GM23248 (cell line): ENCODE results near the gene KY. TPM values are rescaled to one million over a fixed set of nuclear protein-coding genes. Genes with fewer than 3 reads are reported as not detected.

Experiments used
- DNase-seq: peaks from one replicate; pipeline ENCODE4 v3.0.0-alpha.2; 2015
- H2AFZ ChIP-seq: fragments of 200-600 bp; sonication (generic); 2 replicates; pipeline ENCODE4 v1.6.1; 2016; ENCODE audit warnings: antibody characterized with exemption
- H3F3A ChIP-seq: fragments of 200-600 bp; sonication (generic); 2 replicates; pipeline ENCODE4 v1.6.1; 2016; ENCODE audit warnings: mild to moderate bottlenecking, antibody characterized with exemption, mixed run types; ENCODE audit not compliant: insufficient read depth
- H3K27ac ChIP-seq: fragments of 200-600 bp; sonication (generic); 2 replicates; pipeline ENCODE4 v1.5.1; 2016; ENCODE audit warnings: mild to moderate bottlenecking
- H3K27me3 ChIP-seq: fragments of 200-600 bp; sonication (generic); replicated peaks from 2 replicates; pipeline ENCODE4 v1.6.1; 2016; ENCODE audit warnings: mild to moderate bottlenecking; ENCODE audit not compliant: insufficient read depth
- H3K36me3 ChIP-seq: fragments of 200-600 bp; sonication (generic); 2 replicates; pipeline ENCODE4 v1.6.1; 2016; ENCODE audit warnings: low read depth, mild to moderate bottlenecking
- H3K4me1 ChIP-seq: fragments of 200-600 bp; sonication (generic); 2 replicates; pipeline ENCODE4 v1.6.1; 2016; ENCODE audit warnings: mild to moderate bottlenecking; ENCODE audit not compliant: insufficient read depth
- H3K4me2 ChIP-seq: fragments of 200-600 bp; sonication (generic); one replicate; pipeline ENCODE4 v1.6.1; 2016; ENCODE audit warnings: mild to moderate bottlenecking; ENCODE audit not compliant: unreplicated experiment
- H3K4me3 ChIP-seq: fragments of 200-600 bp; sonication (generic); 2 replicates; pipeline ENCODE4 v1.5.1; 2016; ENCODE audit warnings: mild to moderate bottlenecking
- H3K79me2 ChIP-seq: fragments of 200-600 bp; sonication (generic); 2 replicates; pipeline ENCODE4 v1.6.1; 2016; ENCODE audit warnings: mild to moderate bottlenecking; ENCODE audit not compliant: insufficient read depth
- H3K9ac ChIP-seq: fragments of 200-600 bp; sonication (generic); 2 replicates; pipeline ENCODE4 v1.6.1; 2016; ENCODE audit warnings: mild to moderate bottlenecking
- H3K9me2 ChIP-seq: fragments of 200-600 bp; sonication (generic); 2 replicates; pipeline ENCODE4 v1.6.1; 2016; ENCODE audit warnings: mixed run types, mild to moderate bottlenecking, moderate library complexity; ENCODE audit not compliant: insufficient read depth
- H3K9me3 ChIP-seq: fragments of 200-600 bp; sonication (generic); one replicate; pipeline ENCODE4 v1.6.1; 2017; ENCODE audit warnings: low read depth
- H4K20me1 ChIP-seq: fragments of 200-600 bp; sonication (generic); 2 replicates; pipeline ENCODE4 v1.6.0; 2016; ENCODE audit not compliant: insufficient read depth
- EZH2 ChIP-seq: fragments of 200-600 bp; sonication (generic); IDR thresholded peaks from 2 replicates; pipeline ENCODE4 v1.6.1; 2018; ENCODE audit warnings: antibody characterized with exemption, mild to moderate bottlenecking; ENCODE audit not compliant: insufficient read depth, poor library complexity, severe bottlenecking
- EZH2phosphoT487 ChIP-seq: fragments of 200-600 bp; sonication (generic); IDR thresholded peaks from 2 replicates; pipeline ENCODE4 v1.6.1; 2018; ENCODE audit warnings: antibody characterized with exemption, moderate library complexity, mild to moderate bottlenecking, low read depth; ENCODE audit not compliant: insufficient read depth
- WGBS, 2 experiments: methylation state at CpG; one replicate each; pipeline ENCODE4 v1.1.6; 2015 to 2017; ENCODE audit warnings: low lambda C conversion rate in 2 of 2, low coverage in 1 of 2; ENCODE audit errors: missing lambda C conversion rate in 2 of 2; 5-methylcytosine and 5-hydroxymethylcytosine counted together
- in situ Hi-C: fragments of 300-500 bp; cut with MboI; formaldehyde crosslinking; loops from 2 replicates; pipeline ENCODE4 v1.15.0; 2020
- polyA plus RNA-seq: library from polyadenylated mRNA; unstranded; fragments of >200 nt; fragmentation: Nextera tagmentation; extraction: Ambion mirVana; gene quantifications from 2 replicates; pipeline ENCODE4 v1.2.1, GENCODE V29; 2016
- total RNA-seq: library from RNA; depleted of rRNA; stranded (reverse); fragments of >200 nt; shearing (Covaris generic); gene quantifications from 2 replicates; pipeline ENCODE4 v1.2.3, GENCODE V29; 2014

Gene KY
- total and polyA plus RNA-seq, 2 experiments from 2014 or later: 0.65 to 0.76 TPM

DNA sequence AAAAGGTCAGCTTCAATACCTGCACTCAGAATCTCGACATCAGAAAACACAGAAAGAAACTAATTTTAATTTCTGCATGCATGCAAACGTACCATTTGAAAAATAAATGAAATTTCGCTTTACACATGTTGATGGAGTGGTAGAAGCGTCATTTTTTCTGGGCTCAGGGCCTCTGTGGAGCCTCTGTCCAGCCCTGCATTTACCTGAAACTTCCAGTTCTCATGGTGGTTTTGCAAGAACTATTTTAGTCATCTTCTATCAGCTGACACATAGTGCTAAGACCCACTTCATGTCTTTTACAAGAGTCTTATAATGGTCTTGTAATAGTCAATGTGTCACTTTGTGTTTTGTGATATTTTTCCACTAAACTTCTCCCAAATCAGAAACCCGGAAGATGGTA lies 5.3 kb downstream of the KY start:
- Histone ChIP-seq H3K27ac (no peak overlapping the region), H3K9me3 (no peaks in the 10 kb centered on the region), H3K36me3 (no peaks in the 10 kb centered on the region), H3K79me2 (no peaks in the 10 kb centered on the region), H3K27me3 (no peaks in the 10 kb centered on the region), H3K9ac (no peak overlapping the region), H3K4me1 (no peaks in the 10 kb centered on the region), H3K9me2 (no peaks in the 10 kb centered on the region), H4K20me1 (no peaks in the 10 kb centered on the region), H3K4me2 (no peak overlapping the region), H2AFZ (no peak overlapping the region), H3K4me3 (no peak overlapping the region), H3F3A (no peaks in the 10 kb centered on the region)
- WGBS, 2 experiments: 86 to 88% methylated on average over 5 of the region's 5 CpGs
- in situ Hi-C loops: no loop called here
- no peak for DNase-seq
- TF ChIP-seq EZH2phosphoT487 (no peak), EZH2 (no peak)

- no peaks in the 10 kb centered on the region for H3K79me2 ChIP-seq
- no peaks in the 10 kb centered on the region for H3K9me2 ChIP-seq
- no peak overlapping the region for H3K27ac ChIP-seq
- H3F3A ChIP-seq: no peaks in the 10 kb centered on the region
- no peaks in the 10 kb centered on the region for H3K9me3 ChIP-seq
- no peak overlapping the region for H2AFZ ChIP-seq
- H3K4me3 ChIP-seq: no peak overlapping the region
- in situ Hi-C loops: no loop called here
- WGBS, 2 experiments: 88 to 93% methylated on average over 10 to 11 of the region's 11 CpGs
- no peak overlapping the region for H3K4me2 ChIP-seq
- H3K4me1 ChIP-seq: no peaks in the 10 kb centered on the region
- DNase-seq: no peak
- no peaks in the 10 kb centered on the region for H3K27me3 ChIP-seq
- H3K36me3 ChIP-seq: no peaks in the 10 kb centered on the region
- TF ChIP-seq EZH2: no peak
- TF ChIP-seq EZH2phosphoT487: no peak
- H4K20me1 ChIP-seq: no peaks in the 10 kb centered on the region
- no peak overlapping the region for H3K9ac ChIP-seq
Measured at GRCh38 chr3:134644731-134645514, 5.9 kb downstream of the KY start.

GRCh38 chr3:134643150-134643675 lies 7.6 kb downstream of the KY start:
- no peak overlapping the region for H3K9ac ChIP-seq

GRCh38 chr3:134642445-134643149 lies 8.2 kb downstream of the KY start:
- no peak overlapping the region for H3K27ac ChIP-seq
- H3K9ac ChIP-seq: no peak overlapping the region
- H3K9me3 ChIP-seq: no peaks in the 10 kb centered on the region
- no peak overlapping the region for H3K4me2 ChIP-seq
- no peaks in the 10 kb centered on the region for H3K27me3 ChIP-seq
- H4K20me1 ChIP-seq: no peaks in the 10 kb centered on the region
- H3K4me1 ChIP-seq: no peaks in the 10 kb centered on the region
- no peak for DNase-seq
- no peak overlapping the region for H2AFZ ChIP-seq
- H3F3A ChIP-seq: no peaks in the 10 kb centered on the region
- no peaks in the 10 kb centered on the region for H3K9me2 ChIP-seq
- H3K36me3 ChIP-seq: no peaks in the 10 kb centered on the region
- WGBS, 2 experiments: 87 to 94% methylated on average over 5 of the region's 5 CpGs
- no peak overlapping the region for H3K4me3 ChIP-seq
- no peak for TF ChIP-seq EZH2phosphoT487
- TF ChIP-seq EZH2: no peak
- no peaks in the 10 kb centered on the region for H3K79me2 ChIP-seq
- in situ Hi-C loops: no loop called here

More at GRCh38 chr3:134643150-134643675, 7.6 kb downstream of the KY start:
- TF ChIP-seq EZH2: no peak
- TF ChIP-seq EZH2phosphoT487: no peak
- Histone ChIP-seq H3K79me2 (no peaks in the 10 kb centered on the region), H2AFZ (no peak overlapping the region), H3K4me2 (no peak overlapping the region), H3K9me3 (no peaks in the 10 kb centered on the region), H3K4me1 (no peaks in the 10 kb centered on the region), H3K4me3 (no peak overlapping the region), H3K36me3 (no peaks in the 10 kb centered on the region), H4K20me1 (no peaks in the 10 kb centered on the region), H3K27ac (no peak overlapping the region), H3F3A (no peaks in the 10 kb centered on the region), H3K27me3 (no peaks in the 10 kb centered on the region), H3K9me2 (no peaks in the 10 kb centered on the region)
- in situ Hi-C loops: no loop called here
- DNase-seq: no peak
- WGBS, 2 experiments: 96% methylated on average over 8 of the region's 8 CpGs
